NCI-H2196 treated with DMSO at 0.1 percent for 48 hours (cell line): ENCODE measurements around the gene M6PR.
A peak's percentile ranks its signal among the peaks of the same experiment; 100 is the strongest.
"Not testable (repeated sequence)": the region's sequence is repeated elsewhere in the genome, so short reads cannot be mapped to it uniquely, and the experiment has no call there.

Experiments
- DNase-seq: peaks from one replicate; lab custom pipeline; 2025; ENCODE audit not compliant: unreplicated experiment; lab: John Stamatoyannopoulos, UW

The M6PR gene

DNA sequence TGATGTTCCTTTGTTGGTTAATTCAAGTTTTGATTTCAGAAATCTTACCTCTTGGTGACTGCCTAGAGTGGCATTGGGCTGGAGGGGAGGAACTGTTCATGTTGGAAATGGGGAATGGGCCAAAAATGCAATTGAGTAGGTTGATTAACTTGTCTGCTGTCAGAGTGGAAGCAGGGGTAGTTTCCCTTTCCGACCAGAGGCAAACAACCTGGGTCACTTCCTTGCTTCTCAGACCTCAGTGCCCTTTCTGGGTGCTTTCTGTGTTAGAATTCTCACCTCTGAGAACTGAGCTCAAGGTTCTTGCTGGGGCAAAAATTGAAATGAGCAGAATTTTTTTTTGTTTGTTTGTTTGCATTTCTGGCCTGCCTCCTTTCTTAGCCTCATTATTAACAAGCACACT, 2.3 kb upstream of the M6PR start:
- DNase-seq, result no peak

DNA sequence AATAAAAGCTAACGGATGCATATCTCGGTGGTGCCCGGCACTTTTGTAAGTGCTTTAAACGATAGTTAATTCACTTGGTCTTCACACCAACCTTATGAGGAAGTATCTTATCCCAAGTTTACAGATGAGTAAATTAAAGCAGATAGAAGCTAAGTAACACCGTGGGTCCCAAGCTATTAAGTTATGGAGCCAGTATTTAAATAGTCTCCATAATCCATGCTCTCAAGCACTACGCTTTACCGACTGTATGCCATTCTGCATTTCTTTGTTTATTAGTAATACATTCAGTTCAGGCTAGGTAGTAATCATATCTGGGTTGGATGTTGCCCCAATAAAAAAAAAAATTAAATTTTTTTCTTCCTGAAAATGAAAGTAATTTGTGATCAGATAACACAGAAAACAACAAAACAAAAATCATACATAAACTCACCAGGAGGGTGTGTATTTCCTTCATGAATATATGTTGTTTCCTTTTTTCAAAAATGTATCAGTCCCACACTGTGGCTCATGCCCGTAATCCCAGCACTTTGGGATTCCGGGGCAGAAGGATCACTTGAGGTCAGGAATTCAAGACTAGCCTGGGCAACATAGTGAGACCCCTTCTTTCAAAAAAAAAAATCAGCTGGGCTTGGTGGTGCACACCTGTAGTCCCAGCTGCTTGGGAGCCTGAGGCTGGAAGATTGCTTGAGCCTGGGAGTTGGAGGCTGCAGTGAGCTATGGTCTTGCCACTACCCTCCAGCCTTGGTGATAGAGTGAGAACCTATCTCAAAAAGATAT, 1.4 kb upstream of the M6PR start:
- no peak for DNase-seq

DNA sequence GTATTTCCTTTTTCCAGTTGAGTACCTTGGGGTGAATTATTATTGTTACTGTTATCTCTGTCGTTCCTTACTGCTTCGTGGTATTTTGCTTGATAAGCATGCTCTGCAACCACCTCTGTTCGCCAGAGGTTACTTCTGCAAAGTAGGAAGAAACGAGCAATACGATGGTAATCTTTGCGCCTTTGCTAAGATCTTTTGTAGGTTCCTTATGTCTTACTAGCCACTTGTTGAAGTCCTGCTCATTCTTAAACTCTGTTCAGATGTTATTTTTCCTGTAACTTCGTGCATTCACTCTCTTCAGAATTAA, 729 bp upstream of the M6PR start:
- DNase-seq, result no peak

DNA sequence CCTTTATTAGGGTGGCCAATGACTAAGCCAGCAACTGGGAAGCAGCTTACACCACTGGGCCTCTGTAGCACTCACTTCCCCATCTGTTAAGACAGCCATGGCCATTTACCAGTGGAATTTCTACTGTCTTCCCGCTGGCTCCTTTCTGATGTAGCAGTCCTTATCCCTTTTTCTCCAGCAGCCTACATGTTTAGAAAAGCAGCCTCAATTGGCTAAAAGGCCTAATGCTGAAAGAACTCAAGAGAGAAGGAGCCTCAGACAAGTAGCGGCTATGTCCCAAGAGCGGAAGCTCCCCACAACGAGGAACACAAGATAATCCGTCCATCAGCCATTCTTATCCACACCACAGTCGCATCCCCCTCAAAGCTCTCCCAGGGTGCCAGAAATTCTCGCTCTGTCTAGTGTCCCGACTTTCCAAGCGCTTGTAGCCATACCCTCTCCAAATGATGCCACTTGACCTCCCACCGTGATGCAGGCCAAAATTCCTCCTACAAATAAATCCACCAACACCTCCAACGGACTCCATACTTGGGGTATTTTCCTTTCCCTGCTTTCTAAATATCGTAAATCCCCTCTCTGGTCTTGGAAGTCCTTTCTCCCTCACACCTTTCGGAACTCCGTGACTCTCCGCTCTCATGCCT, 624 bp downstream of the M6PR start:
- DNase-seq, result no peak

DNA sequence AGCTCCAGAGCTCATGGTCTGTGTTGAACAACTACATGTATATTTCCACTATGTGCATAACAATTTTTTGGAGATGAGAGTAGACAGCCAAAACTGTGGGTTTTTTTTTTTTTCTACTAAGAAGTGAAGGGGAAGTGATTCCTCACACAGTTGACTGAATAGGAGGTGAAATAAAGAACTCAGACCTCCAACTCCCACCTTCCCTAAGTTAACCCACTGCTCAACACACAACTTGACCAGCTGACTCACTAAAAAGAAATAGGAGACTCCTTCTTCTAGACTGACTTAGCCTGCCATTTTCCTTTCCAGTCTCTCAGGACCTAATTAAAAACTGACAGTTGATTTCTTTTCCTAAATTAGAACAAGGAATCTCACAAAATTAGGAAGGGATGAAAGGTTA, 1.7 kb downstream of the M6PR start:
- no peak for DNase-seq

DNA sequence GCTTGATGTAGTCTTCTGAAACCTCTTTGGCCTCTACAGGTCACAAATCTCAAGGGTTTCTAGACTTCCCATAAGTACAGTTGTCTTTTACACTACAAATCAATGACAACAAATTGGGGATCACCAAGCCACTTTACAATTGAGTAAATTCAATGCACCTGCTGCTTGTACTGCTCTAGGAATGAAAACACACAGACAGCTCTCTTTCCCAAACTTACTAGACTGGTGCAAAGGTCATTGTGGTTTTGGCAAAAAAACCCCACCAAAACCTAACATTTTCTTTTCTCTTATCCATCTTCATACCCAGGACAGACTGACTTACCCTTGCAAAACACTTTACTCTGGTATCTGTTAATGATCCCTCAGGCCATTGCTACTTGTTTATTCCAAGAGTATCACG, 2.7 kb downstream of the M6PR start:
- DNase-seq, result no peak

DNA sequence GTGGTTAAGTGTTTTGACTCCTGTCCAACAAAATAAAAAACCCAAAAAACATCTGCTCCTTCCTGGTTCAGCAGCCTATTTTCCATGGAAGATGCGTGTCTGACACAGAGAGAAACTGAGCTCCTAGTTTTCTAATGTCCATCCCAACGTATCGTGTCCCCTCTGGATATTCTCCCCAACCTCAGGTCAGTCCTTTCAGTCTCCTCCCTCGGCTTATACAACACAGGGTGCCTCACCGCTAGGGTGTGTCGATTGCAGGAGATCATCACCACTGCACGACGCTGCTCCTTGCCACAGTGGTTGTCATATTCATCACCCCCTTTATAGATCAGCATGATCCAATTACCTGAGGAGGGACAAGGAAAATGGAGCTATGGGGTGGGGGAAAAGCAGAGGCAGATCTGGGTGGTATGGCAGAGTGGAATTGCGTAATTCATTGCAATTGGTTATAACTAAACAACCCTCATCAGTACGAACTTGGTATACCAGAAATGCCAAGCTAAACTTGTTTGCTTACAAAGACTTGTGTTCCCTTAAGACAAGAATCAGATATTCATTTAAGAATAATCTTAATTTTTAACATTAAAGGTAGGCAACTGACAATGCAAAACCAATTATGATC, 5.8 kb downstream of the M6PR start:
- DNase-seq, result no peak

DNA sequence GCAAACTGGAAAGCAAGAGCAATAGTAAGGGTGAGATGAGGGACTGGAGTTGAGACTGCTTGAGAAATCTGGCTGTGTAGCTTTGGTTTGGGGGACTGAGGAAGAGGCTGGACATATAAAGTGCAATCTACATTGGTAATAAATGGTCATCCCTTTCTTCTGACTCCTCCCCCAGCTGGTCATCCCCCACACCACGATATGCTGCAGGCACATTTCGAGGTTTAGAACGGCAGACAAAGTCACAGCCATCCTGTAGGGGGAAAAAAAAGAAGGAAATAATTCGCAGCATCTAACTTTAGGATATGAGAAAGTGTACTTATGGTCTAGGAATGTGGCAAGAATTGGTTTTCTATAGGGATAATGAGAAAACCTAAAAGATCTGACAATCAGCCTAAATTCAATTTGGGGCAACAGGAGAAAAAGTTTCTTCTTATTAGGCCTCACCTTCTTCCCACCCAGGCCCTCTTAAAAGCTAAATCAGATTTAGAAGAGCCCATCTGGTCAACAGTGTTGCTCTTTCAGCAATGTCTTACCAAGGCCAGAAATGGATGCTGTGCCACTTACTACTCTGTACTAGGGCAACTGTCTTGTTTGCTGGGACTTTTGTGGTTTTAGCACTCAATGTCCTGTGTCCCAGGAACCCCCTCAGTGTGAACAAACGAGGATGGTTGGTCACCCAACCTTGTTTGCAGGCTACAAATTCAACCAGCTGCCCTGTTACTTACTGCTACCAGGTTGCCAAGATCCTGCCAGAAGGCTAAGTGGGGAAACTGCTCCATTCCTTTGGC, 7.6 kb downstream of the M6PR start:
- DNase-seq, result no peak

DNA sequence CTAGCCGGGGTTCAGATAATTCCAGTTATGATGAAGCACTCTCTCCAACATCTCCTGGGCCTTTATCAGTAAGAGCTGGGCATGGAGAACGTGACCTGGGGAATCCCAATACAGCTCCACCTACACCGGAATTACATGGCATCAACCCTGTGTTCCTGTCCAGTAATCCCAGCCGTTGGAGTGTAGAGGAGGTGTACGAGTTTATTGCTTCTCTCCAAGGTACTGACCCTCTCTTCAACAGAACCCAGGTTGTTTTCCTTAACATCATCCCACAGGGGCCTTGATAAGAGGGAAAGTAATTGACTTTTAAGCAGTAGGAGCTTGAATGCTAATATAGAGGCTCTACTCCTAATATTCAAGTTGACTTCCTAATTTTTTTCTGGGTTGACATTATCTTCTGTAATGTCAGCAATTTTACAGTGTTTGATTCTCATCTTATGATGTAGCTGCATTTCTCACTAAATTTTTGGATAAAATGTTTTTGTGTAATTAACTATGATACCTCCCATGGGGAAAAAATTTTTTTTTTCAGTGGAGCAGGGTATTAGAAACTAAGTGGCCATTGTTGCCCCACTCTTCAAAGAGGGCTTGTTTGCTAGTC, 11.5 kb downstream of the M6PR start:
- not testable (repeated sequence) for DNase-seq

DNA sequence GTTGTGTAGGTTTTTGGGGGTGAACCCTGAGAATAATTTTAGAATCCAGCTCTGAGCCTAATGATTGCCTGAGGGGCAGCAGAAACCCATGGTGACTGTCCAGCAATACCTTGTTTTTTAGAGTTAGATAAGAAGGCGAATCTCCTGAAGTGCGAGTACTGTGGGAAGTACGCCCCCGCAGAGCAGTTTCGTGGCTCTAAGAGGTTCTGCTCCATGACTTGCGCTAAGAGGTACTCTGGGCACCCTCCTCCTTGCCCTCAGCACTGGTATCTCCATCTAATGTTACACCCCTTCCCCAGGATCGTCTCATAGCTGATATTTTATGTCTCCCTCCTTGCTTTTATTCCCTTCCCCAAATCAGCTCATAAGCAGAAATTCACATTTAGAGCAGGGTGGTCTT, 12.7 kb downstream of the M6PR start:
- DNase-seq, result no peak

DNA sequence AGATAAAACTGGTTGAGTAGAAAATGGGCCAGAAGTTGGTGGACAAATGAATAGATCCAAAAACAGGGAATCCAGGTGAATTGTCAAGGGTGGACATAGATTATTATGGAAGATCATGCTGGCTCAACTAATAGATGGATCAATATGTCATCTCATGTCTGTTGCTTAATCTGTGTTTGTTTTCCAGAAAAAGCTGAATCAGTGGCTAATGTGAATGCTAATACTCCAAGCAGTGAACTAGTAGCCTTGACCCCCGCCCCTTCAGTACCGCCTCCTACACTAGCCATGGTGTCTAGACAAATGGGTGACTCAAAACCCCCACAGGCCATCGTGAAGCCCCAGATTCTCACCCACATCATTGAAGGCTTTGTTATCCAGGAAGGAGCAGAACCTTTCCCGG, 15.4 kb downstream of the M6PR start:
- not testable (repeated sequence) for DNase-seq

DNA sequence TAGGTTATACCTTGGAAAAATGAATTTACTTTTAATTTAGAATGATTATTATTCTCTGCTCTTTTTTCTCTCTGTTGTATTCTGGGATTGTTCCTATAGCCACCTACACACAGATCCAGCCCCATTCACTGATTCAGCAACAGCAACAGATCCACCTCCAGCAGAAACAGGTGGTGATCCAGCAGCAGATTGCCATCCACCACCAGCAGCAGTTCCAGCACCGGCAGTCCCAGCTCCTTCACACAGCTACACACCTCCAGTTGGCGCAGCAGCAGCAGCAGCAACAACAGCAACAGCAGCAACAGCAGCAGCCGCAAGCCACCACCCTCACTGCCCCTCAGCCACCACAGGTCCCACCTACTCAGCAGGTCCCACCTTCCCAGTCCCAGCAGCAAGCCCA, 17.0 kb downstream of the M6PR start:
- DNase-seq, result not testable (repeated sequence)

DNA sequence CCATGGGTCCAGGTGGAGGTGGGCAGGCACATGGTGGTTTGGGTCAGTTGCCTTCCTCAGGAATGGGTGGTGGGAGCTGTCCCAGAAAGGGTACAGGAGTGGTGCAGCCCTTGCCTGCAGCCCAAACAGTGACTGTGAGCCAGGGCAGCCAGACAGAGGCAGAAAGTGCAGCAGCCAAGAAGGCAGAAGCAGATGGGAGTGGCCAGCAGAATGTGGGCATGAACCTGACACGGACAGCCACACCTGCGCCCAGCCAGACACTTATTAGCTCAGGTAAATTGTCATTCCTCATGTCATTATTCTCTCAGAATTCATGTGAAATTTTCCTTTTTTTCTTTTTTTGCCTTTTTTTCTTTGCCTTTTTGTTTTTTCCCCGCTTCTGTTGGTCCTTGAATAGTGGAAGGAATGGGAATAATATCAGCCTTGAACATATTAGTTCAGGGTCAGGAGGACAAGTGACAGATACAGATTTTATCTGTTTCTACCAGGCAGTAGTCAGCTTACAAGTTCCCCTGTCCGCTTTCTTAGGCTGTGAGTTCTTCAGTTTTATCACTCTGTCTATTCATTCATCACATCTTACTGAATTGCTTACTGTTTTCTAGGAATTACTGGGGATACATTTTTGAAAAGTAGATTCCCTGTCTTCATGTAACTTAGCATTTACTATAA, 18.7 kb downstream of the M6PR start:
- not testable (repeated sequence) for DNase-seq

DNA sequence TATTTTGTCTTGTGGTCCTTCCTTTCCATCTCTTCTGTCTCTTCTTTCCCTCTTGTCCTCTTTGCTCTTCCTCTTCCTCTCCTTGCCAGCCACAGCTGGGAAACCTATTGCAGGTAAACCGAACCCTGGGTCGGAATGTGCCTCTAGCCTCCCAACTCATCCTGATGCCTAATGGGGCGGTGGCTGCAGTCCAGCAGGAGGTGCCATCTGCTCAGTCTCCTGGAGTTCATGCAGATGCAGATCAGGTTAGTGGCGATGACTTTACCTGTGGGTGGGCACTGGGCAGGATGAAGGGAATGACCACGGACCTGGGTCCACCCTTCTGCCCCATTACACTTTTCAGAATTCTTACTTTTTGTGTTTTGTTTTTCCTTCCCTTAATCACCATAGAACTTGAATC, 26.9 kb downstream of the M6PR start:
- no peak for DNase-seq

DNA sequence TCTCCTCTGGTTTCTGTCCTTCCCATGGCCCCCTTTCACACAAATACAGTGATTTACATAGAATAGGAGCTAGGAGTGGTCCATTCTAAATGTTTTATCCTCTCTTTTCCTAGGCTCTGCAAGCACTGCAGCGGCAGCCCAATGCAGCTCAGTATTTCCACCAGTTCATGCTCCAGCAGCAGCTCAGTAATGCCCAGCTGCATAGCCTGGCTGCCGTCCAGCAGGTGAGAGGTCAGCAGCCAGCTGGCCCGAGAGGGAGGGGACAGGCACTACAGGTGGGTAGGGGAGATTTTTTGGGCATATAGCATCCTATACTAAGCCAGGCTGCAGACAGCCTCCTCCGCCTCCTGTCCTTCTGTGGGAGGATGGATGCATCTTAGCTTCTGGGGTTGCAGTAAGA, 29.8 kb downstream of the M6PR start:
- DNase-seq, result not testable (repeated sequence)

DNA sequence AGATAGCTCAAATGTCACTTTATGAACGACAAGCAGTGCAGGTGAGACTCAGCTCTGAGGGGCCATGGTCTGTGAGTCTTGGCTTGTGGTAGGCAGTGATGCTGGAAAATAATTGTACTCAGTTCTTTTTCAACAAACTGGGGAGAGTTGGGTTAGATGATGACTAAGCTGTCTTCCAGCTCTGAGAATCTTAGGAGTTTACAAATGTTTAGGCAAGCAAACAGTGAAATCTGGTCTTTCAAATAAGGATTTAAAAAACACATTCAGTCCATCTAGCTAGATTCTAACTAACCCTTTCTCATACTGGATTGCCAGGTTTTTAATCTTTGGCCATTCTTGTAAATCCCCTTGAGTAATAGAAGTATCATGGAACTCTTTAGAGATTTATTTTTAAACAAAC, 31.7 kb downstream of the M6PR start:
- no peak for DNase-seq

DNA sequence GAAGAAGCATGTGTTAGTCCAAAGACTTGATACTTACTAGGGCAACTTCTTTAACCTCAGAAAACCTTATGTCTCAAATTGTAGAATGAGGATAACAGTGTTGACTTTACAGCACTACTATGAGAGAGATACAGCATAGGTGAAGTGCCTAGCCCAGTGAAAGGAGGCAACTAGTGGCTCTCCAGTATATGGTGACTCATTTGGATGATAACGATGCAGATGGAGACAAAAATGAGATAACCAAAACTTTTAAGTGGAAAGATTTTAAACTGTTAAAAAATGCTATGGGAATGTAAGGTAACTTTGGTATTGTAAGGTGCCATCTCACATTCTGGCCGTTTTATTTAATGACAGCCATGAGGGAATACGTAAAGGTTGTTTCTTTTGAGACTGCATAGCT, 32.4 kb downstream of the M6PR start:
- DNase-seq, result no peak

DNA sequence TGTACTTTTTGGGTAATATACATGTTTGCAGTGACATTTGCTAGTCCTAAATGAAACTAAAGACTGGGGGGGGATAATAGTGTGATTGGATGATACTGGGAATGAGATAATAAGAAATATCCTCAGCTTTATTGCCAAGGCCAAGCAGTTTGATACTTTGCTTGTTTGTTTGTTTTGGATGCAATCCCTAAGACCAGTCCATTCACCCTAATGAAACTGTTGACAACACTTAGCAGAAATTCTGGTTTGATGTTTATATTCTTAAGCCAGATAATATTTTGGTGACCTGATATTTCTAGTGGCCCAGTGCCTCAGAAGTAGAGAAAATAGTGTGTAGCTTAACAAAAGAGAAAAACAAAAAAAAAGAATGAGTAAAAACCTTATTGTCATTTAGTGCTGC, 33.3 kb downstream of the M6PR start:
- DNase-seq, result no peak

DNA sequence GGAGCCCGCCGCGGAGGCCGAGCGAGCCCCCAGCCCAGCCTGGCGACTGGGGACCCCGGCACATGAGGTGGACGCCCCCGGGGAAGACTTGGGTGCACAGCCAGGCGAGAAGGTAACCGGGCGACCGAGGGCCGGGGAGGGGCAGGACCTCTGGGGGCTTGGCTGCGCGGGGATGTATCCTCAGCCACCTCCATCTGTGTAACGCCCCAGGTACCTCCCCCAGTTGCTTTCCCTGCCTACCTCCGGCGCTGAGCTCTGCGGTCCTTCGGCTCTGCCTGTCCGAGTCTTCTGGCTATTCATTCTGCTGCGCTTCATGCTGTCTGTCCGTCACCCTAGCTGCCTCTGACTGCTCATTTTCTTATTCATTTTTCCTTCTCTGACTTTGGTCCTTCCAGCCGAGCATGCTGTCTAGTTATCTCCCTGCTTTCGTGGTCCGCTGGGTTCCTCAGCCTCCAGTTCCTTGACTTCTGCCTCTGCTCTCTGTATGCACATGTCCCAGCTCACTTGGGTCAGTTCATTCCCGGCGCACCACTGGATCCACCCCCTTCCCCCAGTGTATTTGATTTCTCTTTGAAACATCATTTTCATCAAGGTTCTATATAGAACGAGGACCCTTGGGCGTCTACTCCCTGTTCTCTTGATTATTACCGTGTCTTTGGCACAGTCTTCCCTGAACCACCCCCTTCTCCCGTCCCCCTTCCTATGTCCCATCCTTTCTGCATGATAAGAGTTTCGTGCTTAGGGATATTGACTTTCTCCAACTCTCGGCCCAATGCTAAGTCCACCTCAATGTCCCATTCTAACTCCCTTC, 34.5 kb downstream of the M6PR start:
- peak; percentile 13 for DNase-seq
